ENCODE measurements around the gene RABGAP1. TPM values are rescaled to one million over a fixed set of nuclear protein-coding genes. Genes with fewer than 3 reads are reported as not detected.

RABGAP1 gene
- total RNA-seq, 1 donor from 2014 or later = 62.0 TPM

DNA sequence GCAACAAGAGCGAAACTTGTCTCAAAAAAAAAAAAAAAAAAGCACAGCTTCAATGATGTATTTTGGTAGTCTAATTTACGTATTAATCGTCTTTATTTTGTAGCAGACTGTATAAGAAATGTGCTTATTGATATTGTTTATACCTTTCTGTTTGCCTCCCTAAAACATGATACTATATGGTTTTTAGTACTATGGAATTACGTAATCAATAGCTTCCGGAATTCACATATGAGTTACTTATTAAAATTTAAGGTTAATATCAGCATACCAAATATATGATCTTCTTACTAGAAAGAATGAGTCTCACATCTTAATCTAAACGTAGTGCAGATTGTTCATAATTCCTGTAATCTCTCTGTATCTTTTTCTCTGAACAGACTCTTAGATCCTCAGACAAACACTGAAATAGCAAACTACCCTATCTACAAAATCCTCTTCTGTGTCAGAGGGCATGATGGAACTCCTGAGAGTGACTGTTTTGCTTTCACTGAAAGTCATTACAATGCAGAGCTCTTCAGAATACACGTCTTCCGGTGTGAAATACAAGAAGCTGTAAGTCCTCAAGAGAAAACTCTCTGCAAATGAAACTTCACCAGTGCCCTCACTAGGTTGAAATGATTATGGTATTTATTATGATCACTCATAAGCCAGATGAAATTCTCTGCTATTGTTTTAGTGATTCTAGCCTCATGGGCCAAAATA is 48.3 kb downstream of the RABGAP1 start:
- H3K36me3 ChIP-seq = peaks cover 76% of the 10 kb centered on the region
- ATAC-seq (no peak), DNase-seq (no peak)
- no peak overlapping the region for H3K27ac ChIP-seq
- H3K4me1 ChIP-seq = peaks cover 4% of the 10 kb centered on the region
- intact Hi-C loops (cut with DNase I) = no loop called here
- H3K27me3 ChIP-seq (ENCODE audit: low read depth) = no peaks in the 10 kb centered on the region
- TF ChIP-seq CTCF (IDR thresholded peaks at IDR 0.05) = no peak
- no peaks in the 10 kb centered on the region for H3K9me3 ChIP-seq
- no peak overlapping the region for H3K4me3 ChIP-seq

- Histone ChIP-seq H3K9me3 (no peaks in the 10 kb centered on the region), H3K36me3 (peaks cover 65% of the 10 kb centered on the region), H3K4me3 (no peak overlapping the region), H3K27me3 (ENCODE audit: low read depth) (no peaks in the 10 kb centered on the region), H3K27ac (no peak overlapping the region), H3K4me1 (peaks cover 4% of the 10 kb centered on the region)
- intact Hi-C loops (cut with DNase I) = no loop called here
- ATAC-seq = peak; percentile 74 to 82
- TF ChIP-seq CTCF (IDR thresholded peaks at IDR 0.05) = peak; percentile 74
- no peak for DNase-seq
These were observed 50.6 kb downstream of the RABGAP1 start for GRCh38 chr9:122991370-122991830.

- no peaks in the 10 kb centered on the region for H3K9me3 ChIP-seq
- H3K27ac ChIP-seq = no peak overlapping the region
- peaks cover 80% of the 10 kb centered on the region for H3K36me3 ChIP-seq
- peaks cover 1% of the 10 kb centered on the region for H3K4me1 ChIP-seq
- H3K4me3 ChIP-seq = no peak overlapping the region
- intact Hi-C loops (cut with DNase I) = no loop called here
- H3K27me3 ChIP-seq (ENCODE audit: low read depth) = no peaks in the 10 kb centered on the region
- DNase-seq (no peak), ATAC-seq (no peak)
- TF ChIP-seq CTCF (IDR thresholded peaks at IDR 0.05) = no peak
These were observed 55.8 kb downstream of the RABGAP1 start for GRCh38 chr9:122996586-122996985.

GRCh38 chr9:122998448-122998847 is 57.6 kb downstream of the RABGAP1 start:
- intact Hi-C loops (cut with DNase I) = no loop called here
- DNase-seq (no peak), ATAC-seq (no peak)
- Histone ChIP-seq H3K4me1 (peaks cover 9% of the 10 kb centered on the region), H3K9me3 (no peaks in the 10 kb centered on the region), H3K36me3 (peaks cover 69% of the 10 kb centered on the region), H3K4me3 (no peak overlapping the region), H3K27me3 (ENCODE audit: low read depth) (no peaks in the 10 kb centered on the region), H3K27ac (no peak overlapping the region)
- no peak for TF ChIP-seq CTCF (IDR thresholded peaks at IDR 0.05)

DNA sequence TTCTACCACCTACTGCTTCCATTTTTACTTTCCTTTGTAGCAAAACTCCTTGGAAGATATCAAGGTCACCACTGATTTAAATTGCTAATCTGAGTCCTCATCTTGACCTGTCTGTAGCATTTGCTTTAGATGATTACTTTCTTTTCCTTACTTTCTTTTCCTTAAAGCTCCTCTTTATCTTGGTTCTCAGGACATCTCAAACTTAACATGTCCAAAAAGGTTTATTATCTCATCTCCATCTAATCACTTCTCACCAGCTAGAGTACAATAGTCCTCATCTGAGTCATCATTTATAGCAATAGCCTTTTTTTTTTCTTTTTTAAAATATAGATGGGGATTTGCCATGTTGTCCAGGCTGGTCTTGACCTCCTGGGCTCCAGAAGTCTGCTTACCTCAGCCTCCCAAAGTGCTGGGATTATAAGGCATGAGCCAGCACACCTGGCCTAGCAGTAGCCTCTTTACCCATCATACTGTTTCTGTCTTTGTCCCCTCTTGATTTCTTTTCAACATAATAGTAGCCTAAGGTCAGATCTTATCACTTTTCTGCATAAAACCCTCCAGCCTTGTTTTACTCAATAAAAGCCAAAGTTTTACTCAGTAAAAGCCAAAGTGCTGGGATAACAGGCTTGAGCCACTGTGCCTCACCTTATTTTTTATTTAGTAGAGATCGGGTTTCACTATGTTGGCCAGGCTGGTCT is 59.7 kb downstream of the RABGAP1 start:
- no peaks in the 10 kb centered on the region for H3K9me3 ChIP-seq
- no peak for ATAC-seq
- intact Hi-C loops (cut with DNase I) = no loop called here
- TF ChIP-seq CTCF (IDR thresholded peaks at IDR 0.05) = no peak
- peaks cover 74% of the 10 kb centered on the region for H3K36me3 ChIP-seq
- no peak overlapping the region for H3K27ac ChIP-seq
- H3K4me1 ChIP-seq = peaks cover 9% of the 10 kb centered on the region
- H3K27me3 ChIP-seq (ENCODE audit: low read depth) = no peaks in the 10 kb centered on the region
- no peak overlapping the region for H3K4me3 ChIP-seq
- DNase-seq = no peak
